Astrocyte of the hippocampus (primary cell): ENCODE data around the gene NBPF4.
A peak's percentile ranks its signal among the peaks of the same experiment; 100 is the strongest.
"Not testable (repeated sequence)": the region's sequence is repeated elsewhere in the genome, so short reads cannot be mapped to it uniquely, and the experiment has no call there.

Experiments
- DNase-seq: peaks from one replicate; pipeline ENCODE4 v3.0.0; 2011; ENCODE audit warnings: low read depth, low spot score

NBPF4 gene

GRCh38 chr1:108211014-108211413, 32.9 kb downstream of the NBPF4 start:
- no peak for DNase-seq

- DNase-seq: no peak
These were observed 34.3 kb downstream of the NBPF4 start for GRCh38 chr1:108209456-108210108.

- no peak for DNase-seq
These were observed 35.0 kb downstream of the NBPF4 start for GRCh38 chr1:108208724-108209446.

- DNase-seq: not testable (repeated sequence)
These were observed 40.3 kb downstream of the NBPF4 start for GRCh38 chr1:108203582-108203981.

- DNase-seq: no peak
These were observed 42.2 kb downstream of the NBPF4 start for GRCh38 chr1:108201687-108202086.

- peak; percentile 72 for DNase-seq
These were observed 43.2 kb downstream of the NBPF4 start for GRCh38 chr1:108200687-108201051.

- DNase-seq: peak; percentile 93
These were observed 43.8 kb downstream of the NBPF4 start, which contains the start of gene SLC25A24 for GRCh38 chr1:108199781-108200686. TSS of gene SLC25A24 (minus strand) at chr1:108200343. CDS start at chr1:108200138, 205 bp downstream.

- peak; percentile 60 for DNase-seq
These were observed 44.6 kb downstream of the NBPF4 start for GRCh38 chr1:108199201-108199691.

GRCh38 chr1:108194051-108194450, 49.8 kb downstream of the NBPF4 start:
- DNase-seq: no peak

GRCh38 chr1:108193333-108193732, 50.5 kb downstream of the NBPF4 start:
- no peak for DNase-seq

GRCh38 chr1:108192581-108192980, 51.3 kb downstream of the NBPF4 start:
- no peak for DNase-seq

- no peak for DNase-seq
These were observed 53.0 kb downstream of the NBPF4 start for GRCh38 chr1:108190686-108191416.

- no peak for DNase-seq
These were observed 53.8 kb downstream of the NBPF4 start for GRCh38 chr1:108190001-108190634.

- no peak for DNase-seq
These were observed 55.1 kb downstream of the NBPF4 start for GRCh38 chr1:108188801-108189200.

GRCh38 chr1:108182959-108183700, 60.7 kb downstream of the NBPF4 start:
- DNase-seq: no peak

GRCh38 chr1:108179018-108179417, 64.9 kb downstream of the NBPF4 start:
- DNase-seq: no peak
